Prostate gland (tissue), 2 donors: ENCODE results near the gene DBNDD2.

ENCODE experiments used
- POLR2AphosphoS5 ChIP-seq: sonication (generic); formaldehyde crosslinking; IDR thresholded peaks from one replicate; pipeline ENCODE4 v1.6.1; 2017; ENCODE audit warnings: antibody characterized with exemption
- TF ChIP-seq, protein P1 (sequence below), 4 experiments: fragments of 200-600 bp in 2 of 4; fragments of 450-650 bp in 2 of 4; sonication (generic) in 2 of 4; IDR thresholded peaks; 1 replicate in 3 of 4; 2 replicates in 1 of 4; pipeline ENCODE4 v1.5.1; 2016 to 2019; ENCODE audit warnings: antibody characterized with exemption in 4 of 4, mild to moderate bottlenecking in 2 of 4, moderate library complexity in 2 of 4

DNA sequence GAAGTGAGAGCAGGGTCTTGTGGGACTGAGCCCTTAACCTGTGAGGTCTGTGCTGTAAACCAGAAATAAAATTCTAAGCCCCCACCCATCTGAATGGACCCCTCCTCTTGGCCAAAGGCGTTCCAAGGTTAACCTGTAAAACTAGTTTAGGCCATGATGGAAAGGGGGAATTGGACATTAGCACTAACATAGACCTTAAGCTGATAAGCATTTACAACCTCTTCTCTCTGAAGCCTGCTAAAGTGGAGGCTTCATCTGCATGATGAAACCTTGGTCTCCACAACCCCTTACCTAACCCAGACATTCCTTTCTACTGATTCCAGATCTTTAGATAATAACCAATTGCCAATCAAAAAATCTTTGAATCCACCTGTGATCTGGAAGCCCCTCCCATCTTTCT, 33.7 kb downstream of the DBNDD2 start:
- TF ChIP-seq, protein P1, sequence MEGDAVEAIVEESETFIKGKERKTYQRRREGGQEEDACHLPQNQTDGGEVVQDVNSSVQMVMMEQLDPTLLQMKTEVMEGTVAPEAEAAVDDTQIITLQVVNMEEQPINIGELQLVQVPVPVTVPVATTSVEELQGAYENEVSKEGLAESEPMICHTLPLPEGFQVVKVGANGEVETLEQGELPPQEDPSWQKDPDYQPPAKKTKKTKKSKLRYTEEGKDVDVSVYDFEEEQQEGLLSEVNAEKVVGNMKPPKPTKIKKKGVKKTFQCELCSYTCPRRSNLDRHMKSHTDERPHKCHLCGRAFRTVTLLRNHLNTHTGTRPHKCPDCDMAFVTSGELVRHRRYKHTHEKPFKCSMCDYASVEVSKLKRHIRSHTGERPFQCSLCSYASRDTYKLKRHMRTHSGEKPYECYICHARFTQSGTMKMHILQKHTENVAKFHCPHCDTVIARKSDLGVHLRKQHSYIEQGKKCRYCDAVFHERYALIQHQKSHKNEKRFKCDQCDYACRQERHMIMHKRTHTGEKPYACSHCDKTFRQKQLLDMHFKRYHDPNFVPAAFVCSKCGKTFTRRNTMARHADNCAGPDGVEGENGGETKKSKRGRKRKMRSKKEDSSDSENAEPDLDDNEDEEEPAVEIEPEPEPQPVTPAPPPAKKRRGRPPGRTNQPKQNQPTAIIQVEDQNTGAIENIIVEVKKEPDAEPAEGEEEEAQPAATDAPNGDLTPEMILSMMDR (IDR thresholded peaks at IDR 0.05) = no peak
- TF ChIP-seq POLR2AphosphoS5 = no peak
